Fibroblast of mammary gland (primary cell): ENCODE measurements around the gene OR52W1.

ENCODE experiments used
- DNase-seq: peaks from one replicate; pipeline ENCODE4 v3.0.0-alpha.2; 2010; ENCODE audit warnings: low read depth
- H3K4me3 ChIP-seq: 2 replicates; pipeline ENCODE4 v1.5.1; 2011; ENCODE audit warnings: low read depth, mild to moderate bottlenecking, low read length, moderate library complexity; ENCODE audit not compliant: control insufficient read depth
- TF ChIP-seq, protein P1 (sequence below): conservative IDR thresholded peaks from 2 replicates; pipeline ENCODE4 v1.5.1; 2011; ENCODE audit warnings: low read depth, low read length, inconsistent platforms; ENCODE audit not compliant: control insufficient read depth, insufficient read depth

OR52W1 gene, protein sequence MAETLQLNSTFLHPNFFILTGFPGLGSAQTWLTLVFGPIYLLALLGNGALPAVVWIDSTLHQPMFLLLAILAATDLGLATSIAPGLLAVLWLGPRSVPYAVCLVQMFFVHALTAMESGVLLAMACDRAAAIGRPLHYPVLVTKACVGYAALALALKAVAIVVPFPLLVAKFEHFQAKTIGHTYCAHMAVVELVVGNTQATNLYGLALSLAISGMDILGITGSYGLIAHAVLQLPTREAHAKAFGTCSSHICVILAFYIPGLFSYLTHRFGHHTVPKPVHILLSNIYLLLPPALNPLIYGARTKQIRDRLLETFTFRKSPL

DNA sequence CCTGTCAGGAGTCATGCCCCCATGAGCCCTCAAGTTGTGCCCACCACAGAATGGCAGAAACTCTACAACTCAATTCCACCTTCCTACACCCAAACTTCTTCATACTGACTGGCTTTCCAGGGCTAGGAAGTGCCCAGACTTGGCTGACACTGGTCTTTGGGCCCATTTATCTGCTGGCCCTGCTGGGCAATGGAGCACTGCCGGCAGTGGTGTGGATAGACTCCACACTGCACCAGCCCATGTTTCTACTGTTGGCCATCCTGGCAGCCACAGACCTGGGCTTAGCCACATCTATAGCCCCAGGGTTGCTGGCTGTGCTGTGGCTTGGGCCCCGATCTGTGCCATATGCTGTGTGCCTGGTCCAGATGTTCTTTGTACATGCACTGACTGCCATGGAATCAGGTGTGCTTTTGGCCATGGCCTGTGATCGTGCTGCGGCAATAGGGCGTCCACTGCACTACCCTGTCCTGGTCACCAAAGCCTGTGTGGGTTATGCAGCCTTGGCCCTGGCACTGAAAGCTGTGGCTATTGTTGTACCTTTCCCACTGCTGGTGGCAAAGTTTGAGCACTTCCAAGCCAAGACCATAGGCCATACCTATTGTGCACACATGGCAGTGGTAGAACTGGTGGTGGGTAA lies at the start of gene OR52W1:
Gene OR52W1 (plus strand): TSS at position 51 of the 637 bp plus-strand sequence. CDS start 0 bp downstream, at position 51.
- no peak within 1 kb of the TSS for H3K4me3 ChIP-seq
- TF ChIP-seq, protein P1, sequence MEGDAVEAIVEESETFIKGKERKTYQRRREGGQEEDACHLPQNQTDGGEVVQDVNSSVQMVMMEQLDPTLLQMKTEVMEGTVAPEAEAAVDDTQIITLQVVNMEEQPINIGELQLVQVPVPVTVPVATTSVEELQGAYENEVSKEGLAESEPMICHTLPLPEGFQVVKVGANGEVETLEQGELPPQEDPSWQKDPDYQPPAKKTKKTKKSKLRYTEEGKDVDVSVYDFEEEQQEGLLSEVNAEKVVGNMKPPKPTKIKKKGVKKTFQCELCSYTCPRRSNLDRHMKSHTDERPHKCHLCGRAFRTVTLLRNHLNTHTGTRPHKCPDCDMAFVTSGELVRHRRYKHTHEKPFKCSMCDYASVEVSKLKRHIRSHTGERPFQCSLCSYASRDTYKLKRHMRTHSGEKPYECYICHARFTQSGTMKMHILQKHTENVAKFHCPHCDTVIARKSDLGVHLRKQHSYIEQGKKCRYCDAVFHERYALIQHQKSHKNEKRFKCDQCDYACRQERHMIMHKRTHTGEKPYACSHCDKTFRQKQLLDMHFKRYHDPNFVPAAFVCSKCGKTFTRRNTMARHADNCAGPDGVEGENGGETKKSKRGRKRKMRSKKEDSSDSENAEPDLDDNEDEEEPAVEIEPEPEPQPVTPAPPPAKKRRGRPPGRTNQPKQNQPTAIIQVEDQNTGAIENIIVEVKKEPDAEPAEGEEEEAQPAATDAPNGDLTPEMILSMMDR = no peak
- DNase-seq = no peak

DNA sequence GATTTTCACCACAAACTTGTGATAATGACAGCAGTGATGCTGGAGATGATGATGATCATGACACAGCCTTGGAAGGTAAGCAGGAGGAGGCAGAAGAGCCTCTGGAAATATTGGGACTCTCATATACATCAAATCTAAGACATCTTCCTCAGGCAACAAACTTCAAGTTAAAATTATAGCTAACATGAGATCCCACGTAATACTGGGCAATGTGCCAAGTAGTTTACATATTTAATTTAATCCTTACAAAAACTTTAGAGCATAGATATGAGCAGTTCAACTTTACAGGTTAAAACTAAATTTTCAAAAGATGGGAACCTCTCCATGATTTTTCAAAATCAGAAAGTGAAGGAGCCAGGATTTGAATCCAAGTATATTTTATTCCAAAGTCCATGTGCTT lies 47.9 kb upstream of the OR52W1 start:
- no peak for DNase-seq
- no peak overlapping the region for H3K4me3 ChIP-seq
- TF ChIP-seq, protein P1 = no peak

DNA sequence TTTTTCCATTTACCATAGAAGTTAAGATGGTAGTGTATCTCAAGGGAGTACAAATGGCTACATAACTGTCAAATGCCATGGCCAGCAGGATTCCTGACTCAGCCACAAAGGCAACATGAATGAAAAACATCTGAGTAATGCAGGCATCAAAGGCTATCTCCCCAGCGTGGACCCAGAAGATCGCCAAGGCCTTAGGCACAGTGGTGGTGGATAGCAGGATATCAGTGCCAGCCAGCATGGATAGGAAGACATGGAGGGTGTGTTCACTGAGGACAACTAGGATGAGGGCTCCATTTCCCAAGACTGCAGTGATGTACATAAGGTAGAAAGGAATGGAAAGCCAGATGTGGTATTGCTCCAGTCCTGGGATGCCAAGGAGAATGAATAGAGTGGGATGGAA lies 46.9 kb upstream of the OR52W1 start:
- no peak overlapping the region for H3K4me3 ChIP-seq
- TF ChIP-seq, protein P1 = no peak
- no peak for DNase-seq

DNA sequence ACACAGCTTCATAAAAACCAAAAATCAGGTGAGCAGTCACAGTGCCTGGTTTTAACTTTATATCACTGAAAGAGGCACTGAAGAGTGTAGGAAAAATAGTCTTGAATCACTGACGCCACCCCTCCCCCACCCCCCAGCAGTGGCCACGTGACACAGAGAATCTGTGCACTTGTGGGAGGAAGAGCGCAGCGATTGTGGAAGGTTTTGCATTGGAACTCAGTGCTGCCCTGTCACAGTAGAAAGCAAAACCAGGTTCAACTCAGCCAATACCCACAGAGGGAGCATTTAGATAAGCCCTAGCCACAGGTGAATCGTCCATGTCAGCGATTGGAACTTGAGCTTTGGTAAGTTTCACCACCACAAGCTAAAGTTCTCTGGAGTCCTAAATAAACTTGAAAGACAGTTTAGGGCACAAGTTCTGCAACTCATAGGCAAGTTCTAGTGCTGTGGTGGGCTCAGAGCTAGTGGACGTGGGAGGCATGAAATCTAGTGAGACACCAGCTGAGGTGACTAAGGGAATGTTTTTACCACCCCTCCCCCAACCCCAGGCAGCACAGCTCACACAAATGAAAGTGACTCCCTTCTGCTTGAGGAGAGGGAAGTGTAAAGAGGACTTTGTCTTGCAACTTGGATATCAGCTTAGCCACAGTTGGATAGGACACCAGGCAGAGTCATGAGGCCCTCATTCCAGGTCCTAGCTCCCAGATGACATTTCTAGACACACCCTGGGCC lies 42.2 kb upstream of the OR52W1 start:
- no peak overlapping the region for H3K4me3 ChIP-seq
- DNase-seq = no peak
- TF ChIP-seq, protein P1 = no peak

DNA sequence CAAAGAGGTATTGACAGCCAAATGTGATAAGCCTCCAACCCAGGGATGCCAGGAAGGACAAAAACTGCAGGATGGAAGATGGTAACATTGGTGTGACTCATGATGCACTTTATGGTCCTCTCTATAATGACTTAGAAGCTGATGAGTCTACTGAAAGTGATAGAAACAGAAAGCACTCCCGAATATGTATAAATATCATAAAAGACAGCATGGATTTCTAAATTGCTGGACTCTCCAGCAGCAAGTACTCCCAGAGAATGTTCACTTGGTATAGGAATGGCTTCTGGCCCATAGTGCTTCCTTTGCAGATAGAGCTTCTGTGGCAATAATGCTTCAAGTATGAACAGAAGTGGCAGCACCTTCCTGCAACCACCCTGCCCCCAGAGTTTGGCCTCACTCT lies 28.8 kb upstream of the OR52W1 start, which contains the start of gene OR52B2:
Gene OR52B2 (minus strand): TSS at position 101 of the 400 bp plus-strand sequence. CDS start 0 bp downstream, at position 101.
- TF ChIP-seq, protein P1 = no peak
- DNase-seq = no peak
- H3K4me3 ChIP-seq = no peak within 1 kb of the TSS

DNA sequence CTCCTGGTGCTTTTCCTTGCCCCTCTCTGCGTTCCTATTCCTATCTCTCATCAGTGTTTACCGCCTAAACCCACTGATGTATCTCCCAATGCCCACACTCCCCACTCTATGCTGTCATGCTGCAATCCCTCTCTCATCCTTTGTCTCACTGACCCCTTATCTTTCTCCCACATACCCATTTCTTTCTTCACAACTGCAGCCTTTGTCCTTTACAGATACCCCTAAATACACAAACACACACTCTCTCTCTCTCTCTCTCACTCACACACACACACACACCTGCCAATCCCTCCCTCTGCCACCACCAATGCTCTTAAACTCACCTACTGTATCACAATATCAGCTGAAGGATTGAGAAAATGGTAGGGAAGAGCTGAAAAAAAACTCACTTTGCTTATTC lies 23.6 kb upstream of the OR52W1 start:
- TF ChIP-seq, protein P1 = no peak
- DNase-seq = no peak
- H3K4me3 ChIP-seq = no peak overlapping the region
